ENCODE data around the gene BMP15.

GRCh38 chrX:50893466-50893865 is 17.1 kb upstream of the BMP15 start:
- no peak for TF ChIP-seq POLR2A (IDR thresholded peaks at IDR 0.05)
- no peak for TF ChIP-seq CTCF (IDR thresholded peaks at IDR 0.05)
